ENCODE measurements around the gene PLD1.

Gene PLD1

DNA sequence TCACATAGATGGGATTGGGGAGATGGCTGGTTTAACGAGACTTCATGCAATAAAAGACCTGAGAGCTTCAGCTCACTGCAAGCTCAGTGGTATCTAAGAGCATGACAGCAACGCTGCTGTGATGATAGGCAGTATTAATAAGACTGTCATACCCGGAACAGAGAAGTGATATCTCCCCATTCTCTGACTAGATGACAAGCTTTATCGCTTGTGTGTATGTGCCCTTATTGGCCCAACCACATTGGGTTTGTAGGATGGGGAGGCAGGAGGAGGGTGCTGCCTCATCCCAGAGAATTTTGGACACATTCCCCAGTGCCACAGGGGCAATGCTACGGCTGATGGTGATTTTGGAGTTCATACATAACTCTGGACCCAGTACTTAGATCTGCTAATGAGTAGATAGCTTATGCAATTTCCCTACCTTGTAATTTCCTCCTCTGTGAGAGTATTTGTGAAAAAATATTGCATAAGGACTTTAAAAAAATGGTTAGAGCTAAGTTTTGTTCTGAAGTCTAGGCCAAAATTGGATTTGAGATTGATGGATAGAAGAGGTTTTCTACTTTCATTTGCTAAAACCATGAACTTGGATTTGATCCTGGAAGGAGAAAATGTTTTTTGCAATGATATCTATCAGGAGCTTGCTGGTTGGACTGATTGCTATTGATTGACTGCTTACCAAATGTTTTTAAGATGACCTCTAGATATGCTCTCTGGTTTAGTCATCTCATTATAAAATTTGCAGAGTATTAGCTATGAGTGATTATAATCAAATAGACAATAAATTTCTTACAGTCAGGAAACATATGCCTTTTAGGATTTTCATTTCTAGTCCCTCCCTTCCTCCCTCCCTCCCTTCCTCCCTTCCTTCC lies 18.9 kb upstream of the PLD1 start:
- CTCF ChIA-PET = interaction anchor here (0.6 to 1.4 kb wide), 10 partner anchors 19 to 762 kb away, joined by 3 to 15 read pairs (median 4); no protein-coding TSS in a partner anchor
- DNase-seq (ENCODE audit: low spot score) = no peak
- TF ChIP-seq, protein P1, sequence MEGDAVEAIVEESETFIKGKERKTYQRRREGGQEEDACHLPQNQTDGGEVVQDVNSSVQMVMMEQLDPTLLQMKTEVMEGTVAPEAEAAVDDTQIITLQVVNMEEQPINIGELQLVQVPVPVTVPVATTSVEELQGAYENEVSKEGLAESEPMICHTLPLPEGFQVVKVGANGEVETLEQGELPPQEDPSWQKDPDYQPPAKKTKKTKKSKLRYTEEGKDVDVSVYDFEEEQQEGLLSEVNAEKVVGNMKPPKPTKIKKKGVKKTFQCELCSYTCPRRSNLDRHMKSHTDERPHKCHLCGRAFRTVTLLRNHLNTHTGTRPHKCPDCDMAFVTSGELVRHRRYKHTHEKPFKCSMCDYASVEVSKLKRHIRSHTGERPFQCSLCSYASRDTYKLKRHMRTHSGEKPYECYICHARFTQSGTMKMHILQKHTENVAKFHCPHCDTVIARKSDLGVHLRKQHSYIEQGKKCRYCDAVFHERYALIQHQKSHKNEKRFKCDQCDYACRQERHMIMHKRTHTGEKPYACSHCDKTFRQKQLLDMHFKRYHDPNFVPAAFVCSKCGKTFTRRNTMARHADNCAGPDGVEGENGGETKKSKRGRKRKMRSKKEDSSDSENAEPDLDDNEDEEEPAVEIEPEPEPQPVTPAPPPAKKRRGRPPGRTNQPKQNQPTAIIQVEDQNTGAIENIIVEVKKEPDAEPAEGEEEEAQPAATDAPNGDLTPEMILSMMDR (conservative IDR thresholded peaks at IDR 0.05; ENCODE audit: low read depth) = no peak
- no peak overlapping the region for H3K27ac ChIP-seq
- POLR2A ChIA-PET (ENCODE audit: low non-redundant PET) = interaction anchor here (0.9 kb wide), 1 partner anchor 19 kb away, joined by 3 read pairs; the partner anchor contains the start of gene PLD1

DNA sequence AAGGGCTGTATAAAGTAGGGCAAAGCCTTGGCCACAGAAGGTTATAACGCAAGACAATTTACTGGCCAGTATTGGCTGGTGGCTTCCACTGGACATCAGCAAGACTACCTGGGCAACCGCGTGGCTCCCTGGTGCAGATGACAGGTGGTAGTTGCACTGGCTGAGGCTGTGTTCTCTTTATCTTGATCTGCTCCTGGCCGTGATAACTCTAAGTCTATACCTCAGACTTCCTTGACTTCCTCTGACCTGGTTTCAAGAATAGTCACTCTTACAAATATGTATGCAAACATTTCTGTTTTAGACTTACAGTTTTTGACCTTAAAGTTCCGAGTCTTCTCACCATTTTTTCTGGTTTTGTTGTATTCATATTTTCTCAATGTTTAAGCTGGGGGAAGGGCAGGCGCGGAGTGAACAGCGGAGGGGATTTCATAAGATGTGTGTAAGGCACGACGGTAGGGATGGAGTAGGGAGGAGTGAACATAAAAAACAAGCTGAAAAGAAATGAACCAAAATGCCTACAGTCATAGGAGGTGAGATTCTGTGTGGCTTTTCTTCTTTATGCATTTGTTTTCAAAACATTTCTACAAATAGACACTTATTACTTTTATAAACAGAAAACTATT lies 17.7 kb upstream of the PLD1 start:
- TF ChIP-seq, protein P1 (conservative IDR thresholded peaks at IDR 0.05; ENCODE audit: low read depth) = no peak
- no peak for DNase-seq (ENCODE audit: low spot score)
- CTCF ChIA-PET = interaction anchor here (0.5 to 0.6 kb wide), 3 partner anchors 181 to 1069 kb away, joined by 3 read pairs; no protein-coding TSS in a partner anchor
- H3K27ac ChIP-seq = no peak overlapping the region
- POLR2A ChIA-PET (ENCODE audit: low non-redundant PET) = no interaction called here

DNA sequence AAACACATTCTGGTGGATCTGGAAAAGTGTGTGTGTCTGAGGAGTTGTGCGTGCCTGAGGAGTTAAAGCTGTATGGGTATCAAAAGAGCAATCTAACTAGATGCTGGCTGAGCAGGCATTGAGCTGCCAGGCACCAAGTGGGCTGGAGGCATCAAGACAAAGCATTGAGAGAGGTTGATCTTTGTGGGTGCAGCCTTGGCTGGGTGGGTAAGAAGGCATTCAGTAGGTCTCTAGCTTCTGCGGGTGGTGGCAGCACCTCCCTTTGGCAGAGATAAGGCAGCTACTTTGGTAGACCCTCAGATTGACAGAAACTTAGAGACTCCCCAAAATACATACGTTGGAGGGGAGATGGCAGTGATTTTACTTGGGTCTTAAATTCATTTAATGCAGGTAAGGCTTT lies 17.1 kb upstream of the PLD1 start:
- H3K27ac ChIP-seq = no peak overlapping the region
- no peak for DNase-seq (ENCODE audit: low spot score)
- POLR2A ChIA-PET (ENCODE audit: low non-redundant PET) = no interaction called here
- TF ChIP-seq, protein P1 (conservative IDR thresholded peaks at IDR 0.05; ENCODE audit: low read depth) = no peak
- CTCF ChIA-PET = no interaction called here

DNA sequence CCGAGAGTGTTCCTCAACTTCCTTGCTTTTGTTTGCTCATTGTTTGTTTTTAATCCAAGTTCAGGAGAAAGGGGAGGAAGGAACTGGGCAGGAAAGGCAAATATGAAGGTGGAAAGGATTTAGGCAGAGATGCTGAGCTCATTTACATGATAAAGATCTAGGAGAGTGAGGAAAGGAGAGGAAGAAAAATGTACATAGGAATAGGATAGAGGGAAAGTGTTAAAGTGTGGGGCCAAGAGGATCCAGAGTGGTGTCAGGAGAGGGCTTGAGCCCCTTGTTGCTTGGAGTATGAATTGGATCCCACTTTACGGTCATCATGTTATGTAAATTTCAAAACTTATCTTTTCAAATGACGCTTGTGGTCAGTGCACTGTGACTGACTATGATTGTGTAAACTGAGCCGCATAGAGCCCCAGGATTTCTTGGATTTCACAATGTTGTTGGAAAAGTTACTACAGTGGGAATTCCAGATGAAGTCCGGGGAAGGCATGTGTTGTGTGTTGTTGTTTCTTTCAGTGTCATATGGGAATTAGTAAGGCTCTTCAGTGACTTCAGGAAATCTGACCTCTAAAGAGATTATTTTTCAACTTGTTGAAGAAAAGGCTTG lies 15.0 kb upstream of the PLD1 start:
- TF ChIP-seq, protein P1 (conservative IDR thresholded peaks at IDR 0.05; ENCODE audit: low read depth) = no peak
- CTCF ChIA-PET = interaction anchor here (0.6 kb wide), 1 partner anchor 63 kb away, joined by 3 read pairs; no protein-coding TSS in a partner anchor
- no peak for DNase-seq (ENCODE audit: low spot score)
- POLR2A ChIA-PET (ENCODE audit: low non-redundant PET) = no interaction called here
- no peak overlapping the region for H3K27ac ChIP-seq

DNA sequence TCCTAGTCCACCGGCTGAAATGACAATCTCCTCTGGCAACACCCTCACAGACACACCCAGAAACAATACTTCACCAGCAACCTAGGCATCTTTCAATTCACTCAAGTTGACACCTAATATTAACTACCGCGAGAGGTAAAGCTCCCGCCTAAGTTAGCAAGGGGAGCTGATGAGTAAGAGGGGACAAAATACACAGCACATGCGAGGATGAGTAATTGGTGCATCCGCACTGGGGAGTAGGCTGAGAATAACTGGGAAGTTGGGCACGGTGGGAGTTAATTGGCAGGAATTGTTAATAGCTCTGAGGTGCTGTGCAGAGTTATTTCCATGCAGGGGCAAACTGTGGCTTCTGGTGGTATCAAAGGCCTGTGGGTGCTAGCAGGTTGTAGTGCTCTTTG lies 14.5 kb upstream of the PLD1 start:
- ChIA-PET CTCF (interaction anchor here (0.6 kb wide), 2 partner anchors 63 to 174 kb away, joined by 3 to 5 read pairs; no protein-coding TSS in a partner anchor), POLR2A (ENCODE audit: low non-redundant PET) (no interaction called here)
- peak; percentile 42 for DNase-seq (ENCODE audit: low spot score)
- TF ChIP-seq, protein P1 (conservative IDR thresholded peaks at IDR 0.05; ENCODE audit: low read depth) = no peak
- no peak overlapping the region for H3K27ac ChIP-seq

DNA sequence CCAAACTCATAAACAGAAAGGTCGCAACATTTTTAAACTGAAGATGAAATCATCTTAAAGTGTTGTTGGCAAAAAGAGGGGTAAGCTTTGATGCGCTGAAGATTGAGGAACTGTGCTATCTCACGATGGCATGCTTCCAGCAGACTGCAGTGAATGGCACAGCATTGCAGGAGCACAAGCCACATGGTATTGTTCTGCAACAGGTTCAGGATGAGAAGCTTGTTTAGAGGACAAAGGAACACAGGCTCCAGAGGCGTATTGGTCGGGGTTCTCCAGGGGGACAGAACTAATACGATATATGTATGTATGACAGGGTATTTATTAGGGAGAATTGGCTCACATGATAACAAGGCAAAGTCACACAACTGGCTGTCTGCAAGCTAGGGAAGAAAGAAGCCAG lies 13.8 kb upstream of the PLD1 start:
- no peak overlapping the region for H3K27ac ChIP-seq
- POLR2A ChIA-PET (ENCODE audit: low non-redundant PET) = no interaction called here
- TF ChIP-seq, protein P1 (conservative IDR thresholded peaks at IDR 0.05; ENCODE audit: low read depth) = no peak
- CTCF ChIA-PET = interaction anchor here (0.6 kb wide), 1 partner anchor 173 kb away, joined by 5 read pairs; no protein-coding TSS in a partner anchor
- no peak for DNase-seq (ENCODE audit: low spot score)

All from RWPE1 (cell line).